Retinal pigment epithelial cell (primary cell): ENCODE measurements around the gene NUP93.

Source experiments
- DNase-seq: peaks from one replicate; pipeline ENCODE4 v3.0.0-alpha.2; 2010; ENCODE audit warnings: low read depth
- H3K4me3 ChIP-seq: 2 replicates; pipeline ENCODE4 v1.5.1; 2011; ENCODE audit warnings: mild to moderate bottlenecking, low read length, control low read depth, moderate library complexity
- TF ChIP-seq, protein P1 (sequence below): conservative IDR thresholded peaks from 2 replicates; pipeline ENCODE4 v1.5.1; 2011; ENCODE audit warnings: low read depth, low read length, control low read depth, inconsistent platforms

NUP93 gene

DNA sequence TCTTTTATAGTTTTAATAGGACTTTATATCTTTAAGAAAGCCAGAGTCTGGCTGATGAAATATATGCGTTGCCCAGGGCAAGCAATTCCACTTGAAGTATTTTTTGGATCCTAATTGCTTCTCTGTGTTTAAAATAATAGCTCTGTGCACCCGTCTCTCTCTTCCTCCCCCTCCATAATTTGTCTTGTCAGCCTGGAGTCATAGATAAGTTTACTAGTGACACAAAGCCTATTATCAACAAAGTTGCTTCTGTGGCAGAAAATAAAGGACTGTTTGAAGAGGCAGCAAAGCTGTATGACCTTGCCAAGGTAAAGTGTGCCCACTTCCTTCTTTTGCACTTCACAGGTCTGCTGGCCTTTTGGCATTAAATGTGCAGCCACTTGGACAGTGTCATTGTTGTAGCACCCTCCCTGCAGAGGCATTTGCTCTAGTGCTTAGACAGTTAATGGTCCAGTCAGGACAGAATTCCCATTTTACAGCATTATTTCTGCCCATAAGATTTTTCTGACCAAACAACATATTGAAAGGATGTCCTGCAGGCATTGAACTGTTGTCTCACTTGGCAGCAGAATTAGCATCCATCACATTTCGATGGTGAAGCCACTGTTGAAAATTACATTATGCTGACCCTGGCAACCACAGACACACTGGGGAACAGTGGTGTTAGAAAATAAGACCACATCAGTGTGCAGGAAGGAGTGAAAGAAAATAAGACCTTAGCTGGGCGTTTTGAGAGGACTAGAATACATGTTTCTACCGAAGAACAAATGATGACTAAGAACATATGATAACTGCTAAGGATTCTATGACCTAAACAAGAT, 106.7 kb downstream of the NUP93 start:
- no peak for DNase-seq
- TF ChIP-seq, protein P1, sequence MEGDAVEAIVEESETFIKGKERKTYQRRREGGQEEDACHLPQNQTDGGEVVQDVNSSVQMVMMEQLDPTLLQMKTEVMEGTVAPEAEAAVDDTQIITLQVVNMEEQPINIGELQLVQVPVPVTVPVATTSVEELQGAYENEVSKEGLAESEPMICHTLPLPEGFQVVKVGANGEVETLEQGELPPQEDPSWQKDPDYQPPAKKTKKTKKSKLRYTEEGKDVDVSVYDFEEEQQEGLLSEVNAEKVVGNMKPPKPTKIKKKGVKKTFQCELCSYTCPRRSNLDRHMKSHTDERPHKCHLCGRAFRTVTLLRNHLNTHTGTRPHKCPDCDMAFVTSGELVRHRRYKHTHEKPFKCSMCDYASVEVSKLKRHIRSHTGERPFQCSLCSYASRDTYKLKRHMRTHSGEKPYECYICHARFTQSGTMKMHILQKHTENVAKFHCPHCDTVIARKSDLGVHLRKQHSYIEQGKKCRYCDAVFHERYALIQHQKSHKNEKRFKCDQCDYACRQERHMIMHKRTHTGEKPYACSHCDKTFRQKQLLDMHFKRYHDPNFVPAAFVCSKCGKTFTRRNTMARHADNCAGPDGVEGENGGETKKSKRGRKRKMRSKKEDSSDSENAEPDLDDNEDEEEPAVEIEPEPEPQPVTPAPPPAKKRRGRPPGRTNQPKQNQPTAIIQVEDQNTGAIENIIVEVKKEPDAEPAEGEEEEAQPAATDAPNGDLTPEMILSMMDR = no peak
- no peak overlapping the region for H3K4me3 ChIP-seq

GRCh38 chr16:56838622-56839337, 108.9 kb downstream of the NUP93 start:
- TF ChIP-seq, protein P1 = no peak

GRCh38 chr16:56841233-56841632, 111.3 kb downstream of the NUP93 start:
- TF ChIP-seq, protein P1 = no peak
- H3K4me3 ChIP-seq = no peak overlapping the region
- no peak for DNase-seq

More at GRCh38 chr16:56838622-56839337, 108.9 kb downstream of the NUP93 start:
- no peak for DNase-seq
- no peak overlapping the region for H3K4me3 ChIP-seq

- TF ChIP-seq, protein P1 = no peak
- H3K4me3 ChIP-seq = no peak overlapping the region
- DNase-seq = no peak
These were observed 111.7 kb downstream of the NUP93 start for GRCh38 chr16:56841659-56842058.

DNA sequence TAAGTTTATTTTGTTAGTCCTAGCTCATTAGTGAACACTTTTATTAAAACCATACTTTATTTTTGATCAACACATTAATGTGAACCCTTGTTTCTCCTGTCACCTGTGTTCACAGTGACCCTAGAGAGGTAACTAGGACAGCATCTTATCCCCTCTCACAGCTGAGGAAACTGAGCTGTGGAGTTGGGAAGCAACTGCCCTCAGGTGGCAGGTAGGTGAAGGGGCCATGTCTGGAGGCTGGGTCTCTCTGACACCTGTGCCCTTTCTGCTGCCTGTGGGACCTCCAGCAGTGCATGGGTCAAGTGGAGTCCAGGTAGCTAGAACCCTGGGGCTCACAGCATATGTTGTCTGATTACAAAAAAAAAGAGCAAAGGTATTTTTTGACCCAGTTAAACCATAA, 112.2 kb downstream of the NUP93 start:
- no peak for DNase-seq
- TF ChIP-seq, protein P1 = no peak
- H3K4me3 ChIP-seq = no peak overlapping the region

DNA sequence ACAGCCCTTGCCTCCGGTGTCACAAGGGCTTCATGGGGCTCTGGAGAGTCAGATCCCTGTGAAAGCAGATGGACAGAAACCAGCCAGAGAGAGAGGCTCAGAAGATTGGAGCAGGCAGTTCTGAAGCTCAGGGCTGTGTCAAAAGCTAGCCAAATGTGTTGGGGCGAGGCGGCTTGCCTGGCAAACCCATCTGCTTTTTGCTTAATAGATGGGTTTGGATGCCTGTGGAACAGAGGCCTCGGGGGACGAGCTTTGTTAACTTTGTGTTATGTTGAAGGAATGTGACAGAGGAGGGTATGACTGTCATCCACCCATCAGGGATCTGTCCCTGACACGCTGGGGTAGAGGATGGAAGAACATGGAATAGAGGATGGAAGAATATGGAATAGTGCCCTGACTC, 114.1 kb downstream of the NUP93 start:
- no peak for DNase-seq
- TF ChIP-seq, protein P1 = no peak
- H3K4me3 ChIP-seq = no peak overlapping the region
